Endothelial cell of umbilical vein (primary cell): ENCODE results near the gene SKA1. TPM values are rescaled to one million over a fixed set of nuclear protein-coding genes. Genes with fewer than 3 reads are reported as not detected.

Experiments
- Bru-seq: library from RNA; stranded (reverse); fragments of 400-500 nt; gene quantifications from one replicate; lab custom pipeline; 2021; lab: Mats Ljungman, UMichigan
- BruChase-seq, 2 experiments: library from RNA; stranded (reverse); fragments of 400-500 nt; gene quantifications; one replicate each; lab custom pipeline; 2021; lab: Mats Ljungman, UMichigan
- BruUV-seq: library from RNA; stranded (reverse); fragments of 400-500 nt; replicated peaks from 2 replicates; lab custom pipeline; 2021; lab: Mats Ljungman, UMichigan
- CTCF ChIA-PET: fragments of 300-600, 350-600 bp; sonication (Branson Sonifier 250); formaldehyde crosslinking; loops from one replicate; lab custom pipeline; 2021; ENCODE audit warnings: antibody characterized with exemption, inconsistent platforms; lab: Charles Lee
- POLR2A ChIA-PET: fragments of 300-600, 350-600 bp; sonication (Branson Sonifier 250); formaldehyde crosslinking; loops from one replicate; lab custom pipeline; 2021; ENCODE audit warnings: antibody characterized with exemption, inconsistent platforms; lab: Charles Lee
- DNase-seq: peaks from one replicate; pipeline ENCODE4 v3.0.0-alpha.2; 2011; ENCODE audit warnings: low read depth, low spot score
- FAIRE-seq: peaks from 2 replicates; lab custom pipeline; 2011; peaks lifted over from hg19 to GRCh38; lab: Jason Lieb, UNC
- H2AFZ ChIP-seq: 2 replicates; pipeline ENCODE4 v1.6.0; 2012; ENCODE audit warnings: low read depth, low read length, control low read depth, inconsistent platforms
- H3K27ac ChIP-seq: 2 replicates; pipeline ENCODE4 v1.5.1; 2011; ENCODE audit warnings: low read depth, mild to moderate bottlenecking, control low read depth, low read length, moderate library complexity; ENCODE audit not compliant: insufficient read depth
- H3K27me3 ChIP-seq, 2 experiments: 2 replicates each; pipeline versions ENCODE4 v1.6.0 to v1.6.1; 2011; ENCODE audit warnings: low read length in 2 of 2, mixed read lengths in 1 of 2; ENCODE audit not compliant: control insufficient read depth in 2 of 2, insufficient read depth in 2 of 2
- H3K36me3 ChIP-seq, 2 experiments: 2 replicates in 1 of 2; 3 replicates in 1 of 2; pipeline ENCODE4 v1.5.1; 2011; ENCODE audit warnings: low read length in 2 of 2, mild to moderate bottlenecking in 1 of 2, moderate library complexity in 1 of 2; ENCODE audit not compliant: control insufficient read depth in 2 of 2, insufficient read depth in 2 of 2; ENCODE audit errors: extremely low read depth in 1 of 2
- H3K4me1 ChIP-seq: 3 replicates; pipeline ENCODE4 v1.5.1; 2011; ENCODE audit warnings: mild to moderate bottlenecking, low read length; ENCODE audit not compliant: control insufficient read depth, insufficient read depth; ENCODE audit errors: extremely low read depth
- H3K4me2 ChIP-seq: 2 replicates; pipeline ENCODE4 v1.6.1; 2011; ENCODE audit warnings: low read length, control low read depth, mixed read lengths; ENCODE audit not compliant: insufficient read depth
- H3K4me3 ChIP-seq, 3 experiments: fragments of 200-600 bp in 1 of 3; sonication (generic), shearing (Covaris generic) in 1 of 3; replicated peaks in 1 of 3; 2 replicates each; pipeline ENCODE4 v1.5.1; 2011 to 2016; ENCODE audit warnings: control low read depth in 3 of 3, low read length in 3 of 3, mild to moderate bottlenecking in 2 of 3, inconsistent platforms in 1 of 3, low read depth in 1 of 3, moderate library complexity in 1 of 3; ENCODE audit not compliant: insufficient read depth in 1 of 3
- H3K79me2 ChIP-seq: 2 replicates; pipeline ENCODE4 v1.6.0; 2012; ENCODE audit warnings: low read length, inconsistent platforms; ENCODE audit not compliant: control insufficient read depth, insufficient read depth
- H3K9ac ChIP-seq: replicated peaks from 2 replicates; pipeline ENCODE3; 2011; ENCODE audit warnings: low read length, control low read depth; ENCODE audit not compliant: insufficient read depth; ENCODE audit errors: extremely low read depth
- H3K9me1 ChIP-seq: replicated peaks from 3 replicates; pipeline ENCODE4 v1.6.0; 2011; ENCODE audit warnings: mild to moderate bottlenecking, low read length; ENCODE audit not compliant: control insufficient read depth, insufficient read depth; ENCODE audit errors: extremely low read depth
- H3K9me3 ChIP-seq: replicated peaks from 2 replicates; pipeline ENCODE4 v1.5.1; 2012; ENCODE audit warnings: low read length, inconsistent platforms; ENCODE audit not compliant: control insufficient read depth, insufficient read depth
- H4K20me1 ChIP-seq: replicated peaks from 2 replicates; pipeline ENCODE3; 2011; ENCODE audit warnings: mild to moderate bottlenecking, low read length; ENCODE audit not compliant: control insufficient read depth, insufficient read depth; ENCODE audit errors: extremely low read depth
- CTCF ChIP-seq, 2 donors: IDR thresholded peaks; 1 replicate in 1 of 2; 2 replicates in 1 of 2; pipeline ENCODE4 v1.5.1; 2011; ENCODE audit warnings: low read length in 2 of 2, mild to moderate bottlenecking in 2 of 2, moderate library complexity in 2 of 2, control low read depth in 1 of 2, inconsistent platforms in 1 of 2, low read depth in 1 of 2; ENCODE audit not compliant: insufficient read depth in 1 of 2; ENCODE audit errors: extremely low read depth in 1 of 2
- EZH2 ChIP-seq: IDR thresholded peaks from 2 replicates; pipeline ENCODE4 v1.6.1; 2012; ENCODE audit warnings: borderline replicate concordance, low read depth, mild to moderate bottlenecking, moderate library complexity, low read length, inconsistent platforms; ENCODE audit not compliant: severe bottlenecking
- FOS ChIP-seq: IDR thresholded peaks from 2 replicates; pipeline ENCODE4 v1.6.1; 2011; ENCODE audit warnings: mild to moderate bottlenecking, low read length, moderate library complexity, borderline replicate concordance; ENCODE audit not compliant: insufficient read depth
- GATA2 ChIP-seq: IDR thresholded peaks from 2 replicates; pipeline ENCODE4 v1.7.0; 2011; ENCODE audit warnings: low read depth, mild to moderate bottlenecking, moderate library complexity, mixed read lengths, low read length; ENCODE audit not compliant: insufficient read length, insufficient read depth
- JUN ChIP-seq: IDR thresholded peaks from 2 replicates; pipeline ENCODE4 v1.6.1; 2011; ENCODE audit warnings: borderline replicate concordance, low read depth; ENCODE audit not compliant: insufficient read length, insufficient read depth
- MAX ChIP-seq: IDR thresholded peaks from 2 replicates; pipeline ENCODE4 v1.6.1; 2011; ENCODE audit not compliant: insufficient read depth, insufficient read length
- MYC ChIP-seq: IDR thresholded peaks from one replicate; pipeline ENCODE4 v1.6.1; 2011; ENCODE audit warnings: mild to moderate bottlenecking, low read depth, low read length
- POLR2A ChIP-seq: IDR thresholded peaks from 2 replicates; pipeline ENCODE4 v1.6.1; 2012; ENCODE audit warnings: low read depth, mild to moderate bottlenecking, control low read depth, low read length
- POLR2AphosphoS5 ChIP-seq: IDR thresholded peaks from 2 replicates; pipeline ENCODE4 v1.6.1; 2012; ENCODE audit warnings: low read depth, mild to moderate bottlenecking, control low read depth, low read length, moderate library complexity; ENCODE audit not compliant: insufficient read depth
- dilution Hi-C: fragments of 300-500 bp; cut with MboI; formaldehyde crosslinking; loops from one replicate; pipeline ENCODE4 v1.15.0; 2019; ENCODE audit warnings: low sequenced_read_pairs; ENCODE audit not compliant: extremely low pct_ligation_motif_present
- intact Hi-C: fragments of 100-400 bp; cut with micrococcal nuclease; formaldehyde crosslinking; loops from one replicate; pipeline ENCODE4 v1.10.0; 2022
- long read RNA-seq: library from polyadenylated mRNA; stranded (forward); transcript quantifications from one replicate; pipeline ENCODE4 v2.0.0, GENCODE V29; 2021
- polyA minus RNA-seq, 3 experiments: library from RNA; depleted of rRNA, polyadenylated mRNA; stranded (reverse); fragments of >200 nt; gene quantifications; 1 replicate in 1 of 3; 2 replicates in 2 of 3; pipeline ENCODE4 v1.2.3, GENCODE V29; 2011
- polyA plus RNA-seq, 4 experiments: library from polyadenylated mRNA; depleted of rRNA in 3 of 4; stranded (reverse) in 3 of 4; unstranded in 1 of 4; fragments of >200 nt; gene quantifications; 2 replicates each; pipeline versions ENCODE4 v1.2.1 to v1.2.3, GENCODE V29; 2011 to 2012; ENCODE audit warnings: missing spikeins in 1 of 4
- total RNA-seq: library from RNA; stranded (reverse); gene quantifications from 2 replicates; pipeline ENCODE4 v1.2.3, GENCODE V29; 2021

SKA1 gene
- total RNA-seq, result 21.9 and 23.9 TPM in 2 replicates
- polyA plus RNA-seq, result 6.9 and 8.7 TPM in 2 replicates
- polyA plus RNA-seq (2011; cell fraction: cytosol; rRNA removed), result 11.9 and 13.8 TPM in 2 replicates
- polyA plus RNA-seq (2011; cell fraction: nucleus; rRNA removed), result 4.7 and 7.1 TPM in 2 replicates
- polyA plus RNA-seq (2012), result 4.6 and 12.7 TPM in 2 replicates
- polyA minus RNA-seq, result 5.8 and 6.0 TPM in 2 replicates
- 17.7 TPM for polyA minus RNA-seq (2011; cell fraction: cytosol; rRNA and poly(A)+ RNA removed)
- 2.8 and 3.7 TPM in 2 replicates for polyA minus RNA-seq (2011; cell fraction: nucleus; rRNA and poly(A)+ RNA removed)
- percentile 79 among the genes with signal in this experiment for Bru-seq, nascent RNA
- BruChase-seq, experiment 1, labeled RNA remaining after a 6-hour chase, result percentile 82 among the genes with signal in this experiment
- percentile 84 among the genes with signal in this experiment for BruChase-seq, experiment 2, labeled RNA remaining after a 2-hour chase
- long read RNA-seq, transcript SKA1-201 (7 exons, 2,905 nt), result major isoform, 11 of 36 reads
- long read RNA-seq, transcript SKA1-202 (7 exons, 979 nt), result minor isoform, 10 of 36 reads
- long read RNA-seq, partial matches to known transcripts, result 2 of 36 reads
- long read RNA-seq, other reads (novel, unspliced or antisense), result 11 of 36 reads

GRCh38 chr18:50374753-50375391 is at the start of gene SKA1:
SKA1 (plus strand) TSS chr18:50375046; CDS start chr18:50375831, 785 bp downstream.
- FAIRE-seq (peak; percentile 95), DNase-seq (peak; percentile 95)
- peaks cover 15% of the 10 kb centered on the region for H3K79me2 ChIP-seq
- peak within 1 kb of the TSS; percentile 96 for H3K4me2 ChIP-seq
- POLR2A ChIA-PET, result interaction anchor here (0.5 kb wide), 1 partner anchor 230 kb away, joined by 3 read pairs; no protein-coding TSS in a partner anchor
- peaks cover 0 to 3% of the 10 kb centered on the region in 2 experiments for H3K27me3 ChIP-seq
- no peaks in the 10 kb centered on the region for H4K20me1 ChIP-seq
- H3K9ac ChIP-seq, result peak within 1 kb of the TSS; percentile 64
- no peaks in the 10 kb centered on the region for H3K36me3 ChIP-seq
- CTCF ChIA-PET, result interaction anchor here (0.9 to 3.1 kb wide), 2 partner anchors 18 to 106 kb away, joined by 3 to 17 read pairs; no protein-coding TSS in a partner anchor
- peak within 1 kb of the TSS; percentile 90 for H2AFZ ChIP-seq
- peaks cover 9% of the 10 kb centered on the region for H3K4me1 ChIP-seq
- dilution Hi-C loops (no loop called here), intact Hi-C loops (loop anchor here (1.0 to 5.0 kb wide), 4 partner anchors 88 to 822 kb away; partner anchors contain the start of genes CFAP53, CXXC1, MBD1 and MEX3C)
- TF ChIP-seq MAX, result peak; percentile 29
- no peak for TF ChIP-seq MYC
- no peak for TF ChIP-seq CTCF (IDR thresholded peaks at IDR 0.05; ENCODE audit: extremely low read depth in 1 of 2, insufficient read depth in 1 of 2, low read depth in 1 of 2, low read length in 2 of 2)
- TF ChIP-seq EZH2, result no peak
- peak; percentile 78 for TF ChIP-seq POLR2AphosphoS5
- no peak for TF ChIP-seq GATA2
- TF ChIP-seq POLR2A, result peak; percentile 79
- no peak for TF ChIP-seq JUN
- peak; percentile 14 for TF ChIP-seq FOS
- peak within 1 kb of the TSS; percentile 21 for H3K27ac ChIP-seq
- no peaks in the 10 kb centered on the region for H3K9me1 ChIP-seq
- H3K9me3 ChIP-seq, result no peaks in the 10 kb centered on the region
- BruUV-seq, result no TSS peak
- H3K4me3 ChIP-seq, result peak within 1 kb of the TSS; percentile 49 to 88 (median 58)
